Body of pancreas (tissue), 4 donors: ENCODE measurements around the gene BAHCC1. TPM values are rescaled to one million over a fixed set of nuclear protein-coding genes. Genes with fewer than 3 reads are reported as not detected.

Experiments
- ATAC-seq: fragments of 150-250 bp; one replicate; pipeline ENCODE4 v1.9.1; 2016
- DNase-seq, 4 donors: peaks; one replicate each; pipeline ENCODE4 v3.0.0-alpha.2; 2019
- H3K27ac ChIP-seq, 4 donors: fragments of 200-600 bp; sonication (generic); 1 replicate in 3 of 4; 2 replicates in 1 of 4; pipeline versions ENCODE4 v1.5.1 to v1.6.1; 2016 to 2019; ENCODE audit warnings: mild to moderate bottlenecking in 1 of 4, mixed read lengths in 1 of 4, moderate library complexity in 1 of 4
- H3K27me3 ChIP-seq, 2 donors: fragments of 200-600 bp; sonication (generic); one replicate each; pipeline ENCODE4 v1.6.0; 2016; ENCODE audit warnings: mild to moderate bottlenecking in 1 of 2
- H3K36me3 ChIP-seq, 2 donors: fragments of 200-600 bp; sonication (generic); replicated peaks in 1 of 2; 2 replicates each; pipeline ENCODE4 v1.5.1; 2016; ENCODE audit warnings: low read depth in 2 of 2; ENCODE audit not compliant: insufficient read depth in 1 of 2
- H3K4me1 ChIP-seq: fragments of 200-600 bp; sonication (generic); one replicate; pipeline ENCODE4 v1.6.0; 2016
- H3K4me3 ChIP-seq, 2 donors: fragments of 200-600 bp; sonication (generic); 1 replicate in 1 of 2; 2 replicates in 1 of 2; pipeline ENCODE4 v1.5.1; 2016 to 2019
- H3K9me3 ChIP-seq, 3 donors: fragments of 200-600 bp; sonication (generic); 1 replicate in 2 of 3; 2 replicates in 1 of 3; pipeline ENCODE4 v1.5.1; 2016
- CTCF ChIP-seq, 7 experiments: fragments of 450-650 bp in 4 of 7; fragments of 200-600 bp in 3 of 7; sonication (generic) in 3 of 7; IDR thresholded peaks; one replicate each; pipeline ENCODE4 v1.5.1; 2016 to 2019; ENCODE audit warnings: antibody characterized with exemption in 7 of 7
- POLR2A ChIP-seq, 3 donors: fragments of 450-650 bp; IDR thresholded peaks; one replicate each; pipeline ENCODE4 v1.6.1; 2016; ENCODE audit warnings: antibody characterized with exemption in 3 of 3, mild to moderate bottlenecking in 2 of 3
- WGBS, 2 donors: methylation state at CpG; one replicate each; pipeline ENCODE4 v1.1.5; 2017; 5-methylcytosine and 5-hydroxymethylcytosine counted together
- intact Hi-C: fragments of 100-400 bp; cut with DNase I; formaldehyde crosslinking; loops from one replicate; pipeline ENCODE4 v1.15.1; 2023
- total RNA-seq, 2 donors: library from RNA; depleted of rRNA; stranded (reverse); fragments of >200 nt; gene quantifications; one replicate each; pipeline ENCODE4 v1.1.0, GENCODE V29; 2016

Gene BAHCC1
- total RNA-seq, 2 donors from 2014 or later: 5.7 to 14.8 TPM

DNA sequence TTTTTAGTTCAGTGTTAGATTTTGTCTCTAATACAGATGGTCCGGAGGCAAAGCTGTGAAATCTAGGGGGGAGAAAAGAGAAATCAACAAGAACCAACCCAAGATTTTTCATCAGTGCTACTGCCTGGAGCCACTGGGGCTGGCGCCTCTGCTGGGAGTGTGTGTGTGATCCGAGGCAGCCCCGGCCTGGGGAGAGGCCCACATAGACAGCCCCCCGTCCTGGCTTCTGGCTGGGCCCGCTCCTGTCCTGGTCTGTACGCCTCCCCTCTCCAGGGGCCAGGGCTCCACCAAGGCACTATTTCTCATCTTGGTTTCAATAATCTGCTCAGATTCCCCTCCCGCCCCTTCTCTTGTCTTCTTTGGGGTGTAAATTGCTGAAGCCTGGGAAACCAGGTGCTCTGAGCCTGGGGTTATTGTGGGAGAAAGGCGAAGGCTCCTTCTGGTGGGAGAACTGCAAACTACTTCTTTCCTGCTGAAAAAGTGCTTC is 7.8 kb downstream of the BAHCC1 start:
- Histone ChIP-seq H3K9me3 (no peaks in the 10 kb centered on the region), H3K4me1 (peaks cover 46% of the 10 kb centered on the region), H3K4me3 (no peak overlapping the region), H3K27me3 (no peaks in the 10 kb centered on the region), H3K36me3 (no peaks in the 10 kb centered on the region), H3K27ac (no peak overlapping the region)
- no peak for ATAC-seq
- no peak for DNase-seq
- 82 to 95% methylated on average over 6 to 9 of the region's 9 CpGs for WGBS, 2 donors
- TF ChIP-seq CTCF (IDR thresholded peaks at IDR 0.05) (no peak), POLR2A (IDR thresholded peaks at IDR 0.05) (no peak)
- intact Hi-C loops: loop anchor here (10.0 kb wide), 1 partner anchor 72 kb away; no protein-coding TSS in a partner anchor

GRCh38 chr17:81403671-81404534 is 8.6 kb downstream of the BAHCC1 start:
- no peaks in the 10 kb centered on the region for H3K9me3 ChIP-seq
- no peaks in the 10 kb centered on the region for H3K27me3 ChIP-seq
- peak overlapping the region in 3 of 4 donors; percentile 27 to 57 (median 56) for H3K27ac ChIP-seq
- 77 to 80% methylated on average over 34 to 39 of the region's 39 CpGs for WGBS, 2 donors
- H3K4me1 ChIP-seq: peaks cover 37% of the 10 kb centered on the region
- DNase-seq: no peak
- ATAC-seq: no peak
- H3K36me3 ChIP-seq: no peaks in the 10 kb centered on the region
- no peak for TF ChIP-seq CTCF (IDR thresholded peaks at IDR 0.05)
- TF ChIP-seq POLR2A (IDR thresholded peaks at IDR 0.05): no peak
- H3K4me3 ChIP-seq: no peak overlapping the region
- intact Hi-C loops: loop anchor here (10.0 kb wide), 1 partner anchor 71 kb away; no protein-coding TSS in a partner anchor

DNA sequence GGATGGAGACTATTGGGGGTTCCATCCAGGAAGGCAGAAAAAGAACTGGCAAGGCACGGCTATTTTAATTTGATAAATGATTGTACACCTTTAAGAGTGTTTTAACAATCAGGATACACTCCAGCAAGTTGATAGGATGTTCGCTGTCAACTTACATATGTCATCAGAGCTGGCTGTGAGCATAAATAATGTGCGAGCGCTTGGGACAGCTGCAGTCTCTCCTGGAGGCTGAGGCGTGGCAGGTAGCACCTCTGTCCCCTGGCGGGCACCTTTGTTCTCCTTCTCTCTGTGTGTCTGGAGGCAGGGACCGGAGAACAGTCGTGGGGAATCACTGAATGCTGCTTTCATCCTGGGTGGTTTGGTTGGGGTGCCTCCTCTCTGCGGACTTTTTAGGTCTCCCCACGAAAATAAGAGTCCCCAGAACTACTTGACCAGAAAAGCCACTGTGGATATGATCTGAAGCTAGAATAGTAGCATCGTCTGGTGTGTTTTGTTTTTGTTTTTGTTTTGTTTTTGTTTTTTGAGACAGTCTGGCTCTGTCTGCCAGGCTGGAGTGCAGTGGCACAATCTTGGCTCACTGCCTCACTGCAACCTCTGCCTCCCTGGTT is 9.4 kb downstream of the BAHCC1 start:
- DNase-seq: no peak
- intact Hi-C loops: loop anchor here (10.0 kb wide), 1 partner anchor 70 kb away; no protein-coding TSS in a partner anchor
- TF ChIP-seq POLR2A (IDR thresholded peaks at IDR 0.05) (peak in 1 of 3 donors; percentile 11), CTCF (IDR thresholded peaks at IDR 0.05) (no peak)
- Histone ChIP-seq H3K4me1 (peaks cover 36% of the 10 kb centered on the region), H3K27me3 (no peaks in the 10 kb centered on the region), H3K36me3 (no peaks in the 10 kb centered on the region), H3K4me3 (no peak overlapping the region), H3K9me3 (no peaks in the 10 kb centered on the region), H3K27ac (peak overlapping the region in 2 of 4 donors; percentile 56 to 57)
- WGBS, 2 donors: 59 to 65% methylated on average over 7 to 11 of the region's 11 CpGs
- ATAC-seq: no peak

DNA sequence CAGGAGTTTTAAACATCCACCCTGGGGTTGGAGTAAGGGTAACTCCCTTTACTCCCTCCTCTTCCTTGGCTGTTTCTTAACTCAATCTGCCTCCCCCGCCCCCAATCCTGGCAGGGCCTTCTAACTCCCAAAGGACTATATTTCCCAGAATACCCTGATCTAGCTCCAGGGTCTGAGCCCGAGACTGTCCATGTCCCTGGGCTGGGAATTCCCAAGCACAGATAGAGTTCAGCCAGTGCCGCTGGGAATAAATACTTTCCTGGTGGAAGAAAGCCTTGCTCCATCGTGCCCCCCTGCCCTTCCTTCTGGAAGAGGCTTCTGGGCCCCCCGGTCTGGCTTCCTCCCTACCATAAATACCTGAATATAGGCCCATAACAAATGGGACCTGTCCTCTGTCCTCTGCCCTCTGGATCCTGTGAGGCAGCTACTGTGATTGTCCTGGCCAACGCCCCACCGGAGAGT is 10.2 kb downstream of the BAHCC1 start:
- peaks cover 32% of the 10 kb centered on the region for H3K4me1 ChIP-seq
- intact Hi-C loops: loop anchor here (10.0 kb wide), 1 partner anchor 69 kb away; no protein-coding TSS in a partner anchor
- H3K27me3 ChIP-seq: no peaks in the 10 kb centered on the region
- DNase-seq (peak in 2 of 4 donors; percentile 44 to 49), ATAC-seq (peak; percentile 28)
- 63 to 73% methylated on average over 5 to 7 of the region's 7 CpGs for WGBS, 2 donors
- no peaks in the 10 kb centered on the region for H3K9me3 ChIP-seq
- TF ChIP-seq CTCF (IDR thresholded peaks at IDR 0.05) (no peak), POLR2A (IDR thresholded peaks at IDR 0.05) (no peak)
- no peaks in the 10 kb centered on the region for H3K36me3 ChIP-seq
- H3K4me3 ChIP-seq: no peak overlapping the region
- peak overlapping the region in 2 of 4 donors; percentile 56 to 57 for H3K27ac ChIP-seq
